ENCODE measurements around the gene MYL5.

- TF ChIP-seq ARNTL (CRISPR knock-in tag; IDR thresholded peaks at IDR 0.05; ENCODE audit: borderline replicate concordance, low read depth), result no peak
- TF ChIP-seq ZC3H10 (CRISPR knock-in tag; IDR thresholded peaks at IDR 0.05), result no peak
- no peak for TF ChIP-seq TOX (CRISPR knock-in tag; IDR thresholded peaks at IDR 0.05; ENCODE audit: borderline replicate concordance)
- TF ChIP-seq PPARA (CRISPR knock-in tag; IDR thresholded peaks at IDR 0.05; ENCODE audit: borderline replicate concordance), result no peak
Measured at GRCh38 chr4:703336-704197, 29.2 kb downstream of the MYL5 start.
